ENCODE data around the gene FAM228B.
"Not testable (repeated sequence)": the region's sequence is repeated elsewhere in the genome, so short reads cannot be mapped to it uniquely, and the experiment has no call there.

Gene FAM228B

DNA sequence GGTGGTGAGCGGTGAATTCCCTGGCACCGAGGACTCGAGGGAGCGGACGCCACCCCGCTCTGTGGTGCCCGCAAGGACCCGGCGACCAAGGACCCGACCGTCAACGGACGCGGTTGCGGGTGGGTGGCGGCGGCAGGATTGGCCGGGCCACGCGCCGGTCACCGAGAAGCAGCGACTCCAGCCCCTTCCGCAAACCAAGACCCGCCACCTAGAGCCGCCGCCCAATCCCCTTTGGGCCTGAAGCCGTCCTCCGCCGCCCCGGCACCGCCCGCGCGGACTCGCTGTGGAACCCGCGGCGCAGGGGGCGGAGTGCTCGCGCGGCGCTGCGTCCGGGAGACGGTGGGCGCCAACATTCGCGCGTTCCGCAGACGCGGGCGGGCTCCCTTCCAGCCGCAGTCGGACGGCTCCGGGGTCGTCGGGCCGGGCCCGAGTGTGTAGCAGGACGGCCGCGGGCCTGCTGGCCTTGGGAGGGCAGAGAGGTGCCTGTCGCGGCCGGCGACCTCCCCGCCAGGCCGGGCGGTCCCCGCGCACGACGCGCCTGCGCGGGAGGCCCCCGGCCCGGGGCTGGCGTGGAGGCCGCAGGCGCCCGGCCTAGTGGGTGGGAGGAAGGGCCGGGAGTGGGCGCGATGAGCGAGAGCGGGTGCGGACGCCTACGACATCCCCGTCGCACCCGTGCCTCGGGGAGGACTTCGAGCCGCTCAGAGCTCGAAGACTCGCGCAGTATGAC is at the start of gene FAM228B, which contains the start of gene PFN4:
Gene FAM228B, plus strand, starts transcription at position 275 of the 727 bp plus-strand sequence. CDS start 893 bp downstream, outside the sequence.
Gene PFN4, minus strand, starts transcription at position 140 of the 727 bp plus-strand sequence. CDS start 799 bp downstream, outside the sequence.
- peak; percentile 58 for DNase-seq (ENCODE audit: low spot score)

DNA sequence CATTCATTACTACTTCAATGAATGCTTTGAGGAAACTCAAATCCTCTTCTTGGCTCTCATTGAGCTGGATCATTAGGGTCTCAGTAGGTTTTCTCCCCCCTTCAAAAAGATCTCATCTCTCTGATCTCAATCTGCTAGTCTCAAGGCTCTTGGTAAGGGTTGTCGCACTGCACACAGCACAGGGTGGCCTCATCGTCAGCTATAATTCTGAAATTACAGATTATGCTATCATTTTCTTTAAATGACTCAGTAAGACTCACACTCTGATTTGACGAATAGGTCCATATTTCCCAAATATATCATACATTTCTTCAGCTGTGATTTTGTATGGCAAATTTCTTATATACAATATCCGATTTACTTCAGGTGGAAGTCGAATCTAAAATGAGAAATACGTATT is 49.5 kb upstream of the FAM228B start:
- DNase-seq (ENCODE audit: low spot score) = no peak

DNA sequence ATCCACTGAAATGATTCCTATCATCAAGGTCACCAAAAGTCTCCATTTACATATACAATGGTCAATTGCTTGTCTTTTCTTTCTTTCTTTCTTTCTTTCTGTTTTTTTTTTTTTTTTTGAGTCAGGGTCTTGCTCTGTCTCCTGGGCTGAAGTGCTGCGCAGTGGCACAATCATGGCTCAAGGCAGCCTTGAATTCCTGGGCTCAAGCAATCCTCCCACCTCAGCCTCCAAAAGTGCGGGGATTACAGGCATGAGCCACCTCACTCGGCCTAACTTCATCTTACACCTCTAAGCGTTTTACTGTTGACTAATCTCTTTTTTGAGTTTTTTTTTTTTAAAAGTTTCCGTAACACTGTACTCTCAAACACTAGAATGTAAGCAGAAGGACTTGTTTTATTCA is 48.0 kb upstream of the FAM228B start:
- DNase-seq (ENCODE audit: low spot score) = no peak

- peak; percentile 100 for DNase-seq (ENCODE audit: low spot score)
These were observed 47.1 kb upstream of the FAM228B start, which contains the start of gene SF3B6 for GRCh38 chr2:24075915-24076848. SF3B6 (minus strand) TSS chr2:24076326; CDS start chr2:24076229, 97 bp downstream.

- no peak for DNase-seq (ENCODE audit: low spot score)
These were observed 46.3 kb upstream of the FAM228B start for GRCh38 chr2:24076849-24077534.

- no peak for DNase-seq (ENCODE audit: low spot score)
These were observed 45.8 kb upstream of the FAM228B start for GRCh38 chr2:24077535-24077877.

DNA sequence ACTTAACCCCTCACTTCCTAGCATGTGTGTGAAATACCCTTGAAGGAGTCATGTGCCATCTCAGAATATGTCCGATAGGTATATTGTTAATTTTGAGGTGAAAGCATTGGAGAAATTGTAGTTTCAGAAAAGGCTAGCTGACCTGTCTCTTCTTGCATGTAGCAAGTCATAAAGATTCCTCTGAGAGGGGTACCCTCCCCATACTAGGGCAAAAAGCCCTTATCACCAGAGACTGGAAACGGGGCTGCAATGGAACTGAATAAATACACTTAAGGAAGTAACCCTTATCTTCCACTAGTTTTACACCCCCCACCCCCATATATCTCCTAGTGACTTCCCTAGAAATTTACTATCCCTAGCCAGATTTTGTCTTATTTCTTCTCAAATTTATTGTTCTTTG is 45.4 kb upstream of the FAM228B start:
- DNase-seq (ENCODE audit: low spot score) = no peak

DNA sequence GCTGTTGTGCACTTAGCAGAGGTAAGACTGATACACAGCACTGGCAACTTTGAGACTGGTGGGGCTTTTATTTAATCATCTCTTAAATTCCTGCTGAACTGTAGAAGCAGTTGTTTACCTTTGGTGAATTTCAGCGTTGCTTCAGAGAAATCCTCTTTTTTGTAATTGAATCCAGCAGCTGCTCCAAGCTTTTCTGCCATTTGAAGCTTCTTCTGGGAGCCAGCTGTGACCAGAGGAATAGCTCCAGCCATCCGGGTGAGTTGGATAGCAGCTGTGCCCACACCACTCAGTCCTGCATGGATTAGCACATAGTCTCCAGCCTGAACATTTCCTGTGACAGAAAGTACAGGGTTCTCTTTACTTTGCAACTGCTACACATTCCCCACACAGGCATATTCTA is 42.6 kb upstream of the FAM228B start:
- DNase-seq (ENCODE audit: low spot score) = no peak

DNA sequence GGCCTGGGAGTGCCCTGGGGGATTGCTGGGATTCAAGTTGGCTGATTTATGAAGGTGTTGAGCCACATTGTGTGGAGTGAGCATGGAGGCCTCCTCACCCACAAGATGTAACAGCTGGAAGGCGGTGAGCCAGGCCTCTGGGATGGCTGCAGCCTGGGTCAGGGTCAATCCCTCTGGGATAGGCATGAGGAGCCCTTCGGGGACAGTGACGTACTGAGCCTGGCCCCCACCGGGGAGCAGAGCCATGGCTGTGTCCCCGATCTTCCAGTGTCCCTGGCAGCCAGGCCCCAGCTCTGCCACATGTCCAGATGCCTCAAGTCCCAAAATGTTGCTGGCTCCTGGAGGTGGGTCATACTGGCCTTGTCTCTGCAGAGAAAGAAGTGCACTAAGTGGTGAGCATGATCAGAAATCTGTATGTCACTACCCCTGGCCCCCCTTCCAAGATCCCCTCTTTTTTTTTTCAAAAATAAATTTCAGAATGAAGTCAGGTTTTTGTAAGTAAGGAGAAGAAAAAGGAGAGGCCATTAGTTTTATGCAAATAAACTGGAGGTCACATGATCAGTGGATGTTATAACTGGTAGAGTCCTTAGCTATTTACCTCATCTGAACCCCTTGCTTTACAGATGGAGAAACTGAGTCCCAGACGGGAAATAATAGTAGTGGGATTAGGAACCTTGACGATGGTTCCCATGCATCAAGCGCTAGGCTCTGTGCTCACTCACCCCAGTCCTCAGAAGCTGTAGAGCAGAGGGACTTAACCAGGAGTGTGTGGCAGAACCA is 40.3 kb upstream of the FAM228B start:
- DNase-seq (ENCODE audit: low spot score) = no peak

DNA sequence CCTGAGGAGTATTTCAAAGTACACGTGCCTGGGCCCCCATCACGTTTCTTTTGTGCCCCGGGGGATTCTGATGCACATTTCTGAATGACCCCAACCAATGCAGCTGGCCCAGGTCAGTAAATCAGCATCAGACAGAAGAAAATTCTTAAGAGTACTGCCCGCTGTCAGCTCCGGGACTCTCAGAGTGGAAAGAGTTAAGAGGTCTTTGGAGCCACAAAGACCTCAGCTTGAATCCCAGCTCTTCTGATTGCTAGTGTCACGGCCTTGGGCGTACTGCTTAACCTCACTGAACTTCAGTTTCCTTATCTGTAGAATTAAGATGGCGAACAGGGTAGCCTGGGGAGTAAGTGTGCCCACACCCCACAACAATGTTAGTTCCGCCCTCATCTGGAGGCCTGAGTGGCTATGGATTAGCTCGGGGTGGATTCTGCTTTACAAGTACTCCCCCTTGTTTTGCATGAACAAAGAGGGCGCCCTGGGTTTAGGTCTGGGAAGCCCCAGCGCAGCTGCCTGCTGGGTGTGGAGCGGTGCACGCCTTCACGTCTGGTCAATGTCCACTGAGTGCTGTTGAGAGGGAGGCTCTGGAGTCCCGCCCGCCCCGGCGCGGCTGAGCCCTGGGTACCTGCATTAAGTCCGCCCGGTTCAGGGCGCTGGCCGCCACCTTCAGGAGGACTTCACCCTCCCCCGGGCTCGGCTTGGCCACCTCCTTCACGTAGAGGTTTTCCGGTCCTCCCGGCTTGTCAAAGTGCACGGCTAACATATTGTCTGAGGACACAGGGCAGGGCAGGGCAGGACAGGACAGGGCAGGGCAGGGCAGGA is 39.5 kb upstream of the FAM228B start:
- DNase-seq (ENCODE audit: low spot score) = peak; percentile 39

DNA sequence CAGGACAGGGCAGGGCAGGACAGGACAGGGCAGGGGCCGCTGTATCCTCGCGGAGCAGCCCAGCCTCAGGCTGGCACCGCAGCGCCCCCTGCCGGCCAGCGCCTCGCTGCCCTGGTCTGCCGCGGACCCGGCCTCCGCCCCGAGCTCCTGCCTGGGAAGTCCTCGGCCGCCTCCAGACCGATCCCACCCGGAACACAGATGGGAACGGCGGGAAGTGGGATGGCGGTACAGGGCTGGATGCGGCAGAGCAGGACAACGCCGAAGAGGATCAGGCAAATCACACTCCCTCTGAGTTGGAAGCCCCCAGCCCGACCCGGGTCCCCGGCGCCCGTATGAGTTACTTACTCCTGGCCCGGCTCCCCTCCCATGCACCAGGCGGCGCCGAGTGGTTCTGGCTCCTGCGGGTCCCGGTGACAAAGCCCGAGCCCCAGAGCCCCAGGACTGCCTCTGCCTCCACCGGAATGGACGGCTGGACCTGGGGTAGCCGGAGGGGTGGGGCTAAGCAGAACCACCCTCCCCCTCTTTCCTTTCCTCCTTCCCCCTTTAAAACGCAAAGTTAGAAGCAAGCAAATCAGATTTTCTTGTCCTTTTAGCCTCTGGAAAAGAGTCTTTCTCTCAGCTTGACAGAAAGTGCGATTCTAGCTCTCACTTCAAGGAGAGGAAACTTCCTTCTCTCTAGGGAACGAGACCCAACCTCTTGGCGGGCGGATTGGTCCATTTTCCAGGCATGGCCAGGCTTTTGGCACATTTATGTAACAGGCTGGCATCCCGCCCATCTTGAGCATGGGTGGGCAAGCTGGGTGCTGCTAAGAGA is 38.7 kb upstream of the FAM228B start, which contains the start of gene TP53I3:
Gene TP53I3, minus strand, starts transcription at position 449 of the 814 bp plus-strand sequence. CDS start 508 bp downstream, outside the sequence.
- peak; percentile 78 for DNase-seq (ENCODE audit: low spot score)

DNA sequence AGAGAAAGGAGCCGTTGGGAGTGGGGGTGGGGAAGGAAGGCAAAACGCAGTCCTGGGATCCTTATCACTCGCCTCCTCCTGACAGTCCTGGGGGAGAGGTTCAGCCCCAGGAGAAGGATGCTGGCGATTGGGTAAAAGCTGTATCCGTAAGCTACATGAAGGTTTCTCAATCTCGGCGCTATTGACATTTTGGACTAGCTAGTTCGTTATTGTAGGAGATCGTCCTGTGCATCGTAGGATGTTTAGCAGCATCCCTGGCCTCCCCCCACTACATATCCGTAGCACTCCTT is 38.1 kb upstream of the FAM228B start:
- DNase-seq (ENCODE audit: low spot score) = no peak

GRCh38 chr2:24086241-24086640 is 37.0 kb upstream of the FAM228B start:
- no peak for DNase-seq (ENCODE audit: low spot score)

GRCh38 chr2:24087032-24087431 is 36.2 kb upstream of the FAM228B start:
- no peak for DNase-seq (ENCODE audit: low spot score)

DNA sequence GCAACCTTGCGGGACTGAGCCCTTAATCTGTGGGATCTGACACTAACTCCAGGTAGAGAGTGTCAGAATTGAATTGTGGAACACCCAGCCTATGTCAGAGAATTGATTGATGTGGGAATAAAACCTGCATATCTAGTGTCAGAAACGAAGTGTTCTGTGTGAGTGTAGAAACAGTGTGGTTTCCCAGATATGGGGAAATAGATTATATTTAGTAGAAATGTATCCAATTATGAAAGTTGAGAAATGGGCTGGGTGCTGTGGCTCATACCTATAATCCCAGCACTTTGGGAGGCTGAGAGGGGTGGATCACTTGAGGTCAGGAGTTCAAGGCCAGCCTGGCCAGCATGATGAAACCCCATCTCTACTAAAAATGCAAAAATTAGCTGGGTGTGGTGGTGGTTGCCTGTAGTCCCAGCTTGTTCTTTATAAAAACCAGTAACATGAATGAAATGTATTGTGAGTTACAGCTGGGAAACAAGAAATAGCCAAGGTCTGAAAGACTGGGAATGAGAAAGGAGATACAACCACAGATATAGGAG is 34.4 kb upstream of the FAM228B start:
- DNase-seq (ENCODE audit: low spot score) = no peak

DNA sequence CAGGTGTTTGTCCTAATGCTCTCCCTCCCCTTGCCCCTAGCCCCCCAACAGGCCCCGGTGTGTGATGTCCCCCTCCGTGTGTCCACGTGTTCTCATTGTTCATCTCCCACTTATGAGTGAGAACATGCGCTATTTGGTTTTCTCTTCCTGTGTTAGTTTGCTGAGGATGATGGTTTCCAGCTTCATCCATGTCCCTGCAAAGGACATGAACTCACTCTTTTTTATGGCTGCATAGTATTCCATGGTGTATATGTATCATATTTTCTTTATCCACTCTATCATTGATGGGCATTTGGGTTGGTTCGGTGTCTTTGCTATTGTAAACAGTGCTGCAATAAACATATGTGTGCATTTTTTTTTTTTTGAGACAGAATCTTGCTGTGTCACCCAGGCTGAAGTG is 30.0 kb upstream of the FAM228B start:
- DNase-seq (ENCODE audit: low spot score) = not testable (repeated sequence)

DNA sequence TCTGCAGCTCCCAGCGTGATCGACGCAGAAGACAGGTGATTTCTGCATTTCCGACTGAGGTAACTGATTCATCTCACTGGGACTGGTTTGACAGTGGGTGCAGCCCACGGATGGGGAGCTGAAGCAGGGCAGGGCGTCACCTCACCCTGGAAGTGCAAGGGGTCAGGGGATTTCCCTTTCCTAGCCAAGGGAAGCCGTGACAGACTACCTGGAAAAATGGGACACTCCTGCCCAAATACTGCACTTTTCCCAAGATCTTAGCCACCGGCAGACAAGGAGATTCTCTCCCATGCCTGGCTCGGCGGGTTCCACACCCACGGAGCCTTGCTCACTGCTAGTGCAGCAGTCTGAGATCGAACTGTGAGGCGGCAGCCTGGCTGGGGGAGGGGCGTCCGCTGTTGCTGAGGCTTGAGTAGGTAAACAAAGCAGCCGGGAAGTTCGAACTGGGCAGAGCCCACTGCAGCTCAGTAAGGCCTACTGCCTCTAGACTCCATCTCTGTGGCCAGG is 28.0 kb upstream of the FAM228B start:
- DNase-seq (ENCODE audit: low spot score) = not testable (repeated sequence)

DNA sequence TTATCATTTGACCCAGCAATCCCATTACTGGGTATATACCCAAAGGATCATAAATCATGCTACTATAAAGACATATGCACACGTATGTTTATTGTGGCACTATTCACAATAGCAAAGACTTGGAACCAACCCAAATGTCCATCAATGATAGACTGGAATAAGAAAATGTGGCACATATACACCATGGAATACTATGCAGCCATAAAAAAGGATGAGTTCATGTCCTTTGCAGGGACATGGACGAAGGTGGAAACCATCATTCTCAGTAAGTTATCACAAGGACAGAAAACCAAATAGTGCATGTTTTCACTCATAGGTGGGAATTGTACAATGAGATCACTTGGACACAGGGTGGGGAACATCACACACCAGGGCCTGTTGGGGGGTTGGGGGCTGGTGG is 22.5 kb upstream of the FAM228B start:
- not testable (repeated sequence) for DNase-seq (ENCODE audit: low spot score)

- DNase-seq (ENCODE audit: low spot score) = no peak
These were observed 21.3 kb upstream of the FAM228B start for GRCh38 chr2:24101992-24102391.

Data from CD4-positive, alpha-beta T cell treated with Interleukin-15 for 4 hours (primary cell).